ENCODE data around the gene RGS1. TPM values are rescaled to one million over a fixed set of nuclear protein-coding genes. Genes with fewer than 3 reads are reported as not detected.
A peak's percentile ranks its signal among the peaks of the same experiment; 100 is the strongest.

Gene RGS1
- total RNA-seq, 6 donors from 2014 or later = 30.1 to 96.0 (median 48.5) TPM

- H3K27me3 ChIP-seq = no peaks in the 10 kb centered on the region
- WGBS, 2 donors = 44 to 57% methylated on average over 3 of the region's 3 CpGs
- H3K36me3 ChIP-seq = no peaks in the 10 kb centered on the region
- no peak for TF ChIP-seq CTCF (IDR thresholded peaks at IDR 0.05)
- TF ChIP-seq POLR2A (IDR thresholded peaks at IDR 0.05) = peak in 1 of 4 donors; percentile 42
- H3K9me3 ChIP-seq = no peaks in the 10 kb centered on the region
- DNase-seq (no peak), ATAC-seq (ENCODE audit: low FRiP score in 2 of 2) (peak in 1 of 2 donors; percentile 71)
- H3K4me3 ChIP-seq = no peak overlapping the region
- peaks cover 0 to 12% (median 8%) of the 10 kb centered on the region in 4 donors for H3K4me1 ChIP-seq
- peak overlapping the region in 3 of 4 donors; percentile 49 to 78 (median 53) for H3K27ac ChIP-seq
Measured at GRCh38 chr1:192538407-192539296, 36.9 kb upstream of the RGS1 start.

GRCh38 chr1:192539297-192540092, 36.1 kb upstream of the RGS1 start:
- TF ChIP-seq CTCF (IDR thresholded peaks at IDR 0.05) = no peak
- no peak for TF ChIP-seq EP300 (IDR thresholded peaks at IDR 0.05)
- TF ChIP-seq POLR2A (IDR thresholded peaks at IDR 0.05) = no peak
- TF ChIP-seq POLR2AphosphoS5 (IDR thresholded peaks at IDR 0.05) = no peak
- Histone ChIP-seq H3K4me1 (peaks cover 0 to 12% (median 8%) of the 10 kb centered on the region in 4 donors), H3K9me3 (no peaks in the 10 kb centered on the region), H3K4me3 (no peak overlapping the region), H3K27ac (peak overlapping the region; percentile 49 to 78 (median 54)), H3K27me3 (no peaks in the 10 kb centered on the region), H3K36me3 (no peaks in the 10 kb centered on the region)
- 20 to 33% methylated on average over 4 of the region's 4 CpGs for WGBS, 2 donors
- DNase-seq = no peak
- peak; percentile 75 to 94 for ATAC-seq (ENCODE audit: low FRiP score in 2 of 2)

- no peak overlapping the region for H3K27ac ChIP-seq
- peaks cover 0 to 20% (median 14%) of the 10 kb centered on the region in 4 donors for H3K4me1 ChIP-seq
- no peak for ATAC-seq (ENCODE audit: low FRiP score in 2 of 2)
Measured at GRCh38 chr1:192543445-192543844, 32.1 kb upstream of the RGS1 start.

GRCh38 chr1:192545896-192546521, 29.6 kb upstream of the RGS1 start:
- peak in 1 of 4 donors; percentile 32 for TF ChIP-seq POLR2A (IDR thresholded peaks at IDR 0.05)
- TF ChIP-seq POLR2AphosphoS5 (IDR thresholded peaks at IDR 0.05) = no peak
- peak in 5 of 6 experiments; percentile 21 to 46 (median 29) for TF ChIP-seq CTCF (IDR thresholded peaks at IDR 0.05)
- WGBS, 2 donors = 77 to 80% methylated on average over 3 of the region's 3 CpGs
- Histone ChIP-seq H3K9me3 (no peaks in the 10 kb centered on the region), H3K4me3 (no peak overlapping the region), H3K27me3 (no peaks in the 10 kb centered on the region), H3K4me1 (peaks cover 0 to 8% (median 6%) of the 10 kb centered on the region in 4 donors), H3K27ac (no peak overlapping the region), H3K36me3 (no peaks in the 10 kb centered on the region)
- peak in 1 of 2 donors; percentile 64 for ATAC-seq (ENCODE audit: low FRiP score in 2 of 2)
- DNase-seq = no peak

More at GRCh38 chr1:192543445-192543844, 32.1 kb upstream of the RGS1 start:
- WGBS, 2 donors = 88 to 96% methylated on average over 5 of the region's 5 CpGs
- TF ChIP-seq POLR2A (IDR thresholded peaks at IDR 0.05) = no peak
- TF ChIP-seq EP300 (IDR thresholded peaks at IDR 0.05) = no peak
- TF ChIP-seq POLR2AphosphoS5 (IDR thresholded peaks at IDR 0.05) = no peak
- TF ChIP-seq CTCF (IDR thresholded peaks at IDR 0.05) = no peak
- H3K36me3 ChIP-seq = no peaks in the 10 kb centered on the region
- no peak for DNase-seq
- H3K9me3 ChIP-seq = no peaks in the 10 kb centered on the region
- no peak overlapping the region for H3K4me3 ChIP-seq
- H3K27me3 ChIP-seq = no peaks in the 10 kb centered on the region
